ENCODE data around the gene ATXN3.

DNA sequence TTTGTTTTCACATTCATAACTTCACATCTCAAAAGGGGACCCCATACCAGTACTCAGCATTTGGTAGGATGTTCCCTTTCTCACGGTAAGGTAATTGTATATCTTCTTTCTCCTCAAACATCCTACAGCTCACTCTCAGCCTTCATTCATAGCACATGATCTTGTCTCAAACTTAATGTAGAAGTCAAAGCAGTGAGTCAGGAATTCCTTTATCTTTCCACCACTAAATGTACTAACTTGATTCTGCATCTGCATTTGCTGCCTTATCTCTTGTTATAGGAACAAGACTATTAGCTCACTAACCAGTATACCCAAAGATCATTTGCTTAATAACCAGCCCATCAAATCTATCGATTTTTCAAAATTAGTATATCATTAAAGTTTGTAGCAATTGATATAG is 38.3 kb upstream of the ATXN3 start:
- TF ChIP-seq, protein P1, sequence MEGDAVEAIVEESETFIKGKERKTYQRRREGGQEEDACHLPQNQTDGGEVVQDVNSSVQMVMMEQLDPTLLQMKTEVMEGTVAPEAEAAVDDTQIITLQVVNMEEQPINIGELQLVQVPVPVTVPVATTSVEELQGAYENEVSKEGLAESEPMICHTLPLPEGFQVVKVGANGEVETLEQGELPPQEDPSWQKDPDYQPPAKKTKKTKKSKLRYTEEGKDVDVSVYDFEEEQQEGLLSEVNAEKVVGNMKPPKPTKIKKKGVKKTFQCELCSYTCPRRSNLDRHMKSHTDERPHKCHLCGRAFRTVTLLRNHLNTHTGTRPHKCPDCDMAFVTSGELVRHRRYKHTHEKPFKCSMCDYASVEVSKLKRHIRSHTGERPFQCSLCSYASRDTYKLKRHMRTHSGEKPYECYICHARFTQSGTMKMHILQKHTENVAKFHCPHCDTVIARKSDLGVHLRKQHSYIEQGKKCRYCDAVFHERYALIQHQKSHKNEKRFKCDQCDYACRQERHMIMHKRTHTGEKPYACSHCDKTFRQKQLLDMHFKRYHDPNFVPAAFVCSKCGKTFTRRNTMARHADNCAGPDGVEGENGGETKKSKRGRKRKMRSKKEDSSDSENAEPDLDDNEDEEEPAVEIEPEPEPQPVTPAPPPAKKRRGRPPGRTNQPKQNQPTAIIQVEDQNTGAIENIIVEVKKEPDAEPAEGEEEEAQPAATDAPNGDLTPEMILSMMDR (conservative IDR thresholded peaks at IDR 0.05 in 1 of 2, IDR thresholded peaks at IDR 0.05 in 1 of 2; ENCODE audit: extremely low read depth in 1 of 2, insufficient read depth in 1 of 2, low read depth in 1 of 2, low read length in 2 of 2) = no peak
- no peak for TF ChIP-seq EZH2 (IDR thresholded peaks at IDR 0.05; ENCODE audit: borderline replicate concordance, low read length)

All from mammary epithelial cell (primary cell).